ENCODE results near the gene ZBED3.

Gene ZBED3

DNA sequence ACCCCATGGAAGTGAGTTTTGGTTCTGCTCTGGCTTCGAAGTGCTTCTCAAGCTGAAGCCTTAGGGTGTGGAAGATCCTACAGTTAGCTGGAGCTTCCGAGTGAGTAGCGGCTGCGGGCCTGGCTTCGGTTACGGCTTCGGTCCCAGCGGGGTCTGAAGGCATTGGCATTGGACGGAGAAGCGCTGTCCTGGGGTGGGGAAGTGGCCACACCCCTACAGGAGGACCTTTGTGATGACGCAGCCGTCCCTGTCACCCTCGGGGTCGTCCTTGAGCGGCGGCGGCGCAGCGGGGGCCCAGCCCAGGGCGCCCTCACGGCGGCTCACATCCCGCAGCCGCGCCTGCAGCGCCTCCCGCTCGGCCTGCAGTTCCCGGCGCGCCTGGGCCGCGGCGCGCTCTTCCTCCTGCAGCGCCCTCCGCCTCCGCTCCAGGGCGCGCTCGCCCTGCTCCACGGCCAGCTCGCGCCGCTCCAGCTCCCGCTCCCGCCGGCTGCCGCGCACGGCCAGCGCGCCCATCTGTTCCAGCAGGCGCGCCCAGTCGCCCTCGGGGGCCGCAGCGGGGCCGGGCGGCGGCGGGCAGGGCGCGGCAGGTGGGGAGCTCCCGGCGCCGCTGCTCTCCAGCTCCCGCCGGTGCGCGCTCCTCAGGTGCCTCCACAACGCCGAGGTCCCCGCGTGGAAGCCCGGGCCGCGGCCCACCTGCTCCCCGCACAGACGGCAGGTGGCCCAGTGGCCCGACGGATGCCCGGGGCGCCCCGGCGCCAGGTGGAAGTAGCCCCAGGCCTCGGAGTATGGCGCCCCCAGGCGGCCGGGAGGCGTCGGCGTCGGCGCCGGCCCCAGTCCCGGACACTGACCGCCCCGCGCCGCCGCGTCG, 9.9 kb downstream of the ZBED3 start:
- DNase-seq (ENCODE audit: low read depth): no peak

DNA sequence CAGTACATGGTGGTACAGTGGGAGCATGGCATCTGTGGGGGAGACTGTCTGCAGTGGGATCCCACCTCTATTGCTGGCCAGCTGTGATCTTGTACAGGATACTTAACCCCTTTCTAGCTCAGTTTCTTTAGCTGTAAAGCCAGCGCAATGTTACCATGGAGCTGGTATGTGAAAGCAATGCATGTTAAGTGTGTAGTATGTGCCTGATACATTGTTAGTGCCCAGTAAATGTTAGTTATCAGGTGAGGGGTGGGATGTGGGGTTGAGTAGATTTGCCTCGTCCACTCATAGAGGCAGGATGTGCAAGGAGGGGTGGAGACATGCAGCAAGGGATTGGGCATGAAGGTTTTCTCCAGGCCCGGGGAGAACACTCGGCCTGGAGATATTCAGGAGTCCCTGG, 12.3 kb downstream of the ZBED3 start:
- DNase-seq (ENCODE audit: low read depth): no peak

DNA sequence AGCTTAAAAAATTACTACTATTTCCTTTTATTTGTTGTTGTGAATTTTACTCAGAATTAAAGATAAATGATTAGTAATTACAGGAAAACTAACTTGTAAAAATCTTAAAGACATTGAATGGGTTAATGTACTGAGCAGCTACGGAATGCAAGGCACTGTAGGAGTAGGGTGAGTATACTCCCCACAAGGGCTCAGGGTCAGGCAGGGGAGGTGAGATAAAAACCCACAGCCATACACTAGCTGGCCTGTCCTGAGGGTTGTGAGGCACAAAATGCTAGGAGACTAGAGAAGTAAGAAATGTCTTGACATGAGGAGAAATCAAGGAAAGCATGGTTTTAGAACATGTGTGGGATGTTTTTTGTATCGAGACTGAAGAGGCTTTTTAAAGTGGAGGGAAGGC, 13.4 kb downstream of the ZBED3 start:
- no peak for DNase-seq (ENCODE audit: low read depth)

DNA sequence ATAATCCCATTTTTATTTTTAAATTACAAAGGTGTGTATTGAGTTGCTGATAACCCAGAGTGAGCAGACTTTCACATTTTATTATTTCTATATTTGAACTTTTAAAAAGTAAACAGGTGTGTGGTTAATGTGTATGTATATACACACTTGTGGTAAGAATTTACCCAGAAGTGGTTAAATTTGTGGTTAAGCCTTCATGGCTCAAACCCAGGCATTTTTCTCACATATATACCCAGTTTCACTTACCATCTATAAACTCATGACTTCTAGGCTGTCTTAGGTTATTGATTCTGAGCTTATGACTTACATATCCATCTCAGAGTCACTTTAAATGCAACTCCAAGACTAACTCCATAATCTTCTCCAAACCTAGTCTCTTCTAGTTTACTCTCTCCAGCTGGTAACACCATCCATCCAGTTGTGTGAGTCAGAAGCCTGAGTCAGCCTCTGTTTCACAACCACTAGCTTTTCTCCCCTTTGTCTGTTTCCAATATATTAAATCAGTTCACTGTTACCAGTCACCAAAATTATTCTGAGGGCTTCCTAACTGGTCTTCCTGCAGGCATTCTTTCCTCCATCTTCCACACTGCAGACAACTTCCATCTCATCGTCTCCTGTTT, 20.2 kb downstream of the ZBED3 start:
- DNase-seq (ENCODE audit: low read depth): no peak

DNA sequence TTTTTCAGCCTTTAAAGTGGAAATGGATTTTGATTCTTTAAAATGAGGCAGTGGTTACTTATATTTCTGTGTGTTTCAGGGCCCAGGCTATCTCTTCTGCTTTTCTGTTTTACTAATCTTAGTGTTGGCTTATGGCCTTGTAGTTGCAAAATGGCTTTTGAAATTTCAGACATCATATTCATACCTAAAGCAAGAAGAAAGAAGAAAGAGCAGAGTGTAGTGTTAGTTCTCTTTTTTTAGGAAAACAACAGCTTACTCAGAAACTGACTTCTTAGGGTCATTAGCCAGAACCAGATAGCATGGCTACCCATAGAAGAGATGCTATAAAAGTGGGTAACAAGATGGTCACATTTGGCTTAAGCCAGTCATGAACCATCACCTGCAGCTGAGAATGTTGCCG, 20.9 kb downstream of the ZBED3 start:
- DNase-seq (ENCODE audit: low read depth): no peak

DNA sequence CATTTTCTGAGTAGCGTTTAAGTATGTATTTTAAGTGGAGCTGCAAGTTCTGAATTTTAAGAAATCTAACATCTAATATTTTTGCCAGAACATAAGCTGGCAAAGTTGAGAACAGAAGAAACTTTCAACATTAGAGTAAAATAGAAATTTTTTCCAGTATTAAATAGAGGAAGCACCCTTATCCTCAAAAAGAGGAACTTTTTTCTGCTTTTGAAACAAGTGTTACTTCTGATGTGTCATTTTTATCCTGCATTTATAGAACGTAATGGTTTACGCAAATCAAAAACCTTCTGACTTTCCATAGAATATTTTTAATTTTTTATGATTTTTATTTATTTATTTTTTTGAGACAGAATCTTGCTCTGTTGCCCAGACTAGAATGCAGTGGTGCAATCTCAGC, 21.8 kb downstream of the ZBED3 start:
- no peak for DNase-seq (ENCODE audit: low read depth)

DNA sequence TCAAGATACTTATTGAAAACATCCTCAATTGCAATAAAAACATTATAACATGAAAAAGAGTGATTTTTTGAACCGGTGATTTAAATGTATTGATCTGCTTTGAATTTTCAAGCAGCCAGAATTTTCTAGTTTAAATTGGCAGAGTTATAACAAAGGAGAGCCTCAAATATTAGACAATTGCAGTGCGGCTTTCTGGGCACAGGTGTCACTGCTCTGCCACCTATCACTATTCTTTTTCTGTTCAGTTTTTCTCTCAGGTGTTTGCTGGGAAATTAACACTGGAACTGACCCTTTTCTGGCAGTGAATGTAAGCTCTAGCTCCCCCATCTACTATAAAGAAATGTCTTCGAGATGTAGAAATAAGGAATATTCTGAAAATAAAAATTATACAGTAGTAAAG, 23.0 kb downstream of the ZBED3 start:
- DNase-seq (ENCODE audit: low read depth): no peak

DNA sequence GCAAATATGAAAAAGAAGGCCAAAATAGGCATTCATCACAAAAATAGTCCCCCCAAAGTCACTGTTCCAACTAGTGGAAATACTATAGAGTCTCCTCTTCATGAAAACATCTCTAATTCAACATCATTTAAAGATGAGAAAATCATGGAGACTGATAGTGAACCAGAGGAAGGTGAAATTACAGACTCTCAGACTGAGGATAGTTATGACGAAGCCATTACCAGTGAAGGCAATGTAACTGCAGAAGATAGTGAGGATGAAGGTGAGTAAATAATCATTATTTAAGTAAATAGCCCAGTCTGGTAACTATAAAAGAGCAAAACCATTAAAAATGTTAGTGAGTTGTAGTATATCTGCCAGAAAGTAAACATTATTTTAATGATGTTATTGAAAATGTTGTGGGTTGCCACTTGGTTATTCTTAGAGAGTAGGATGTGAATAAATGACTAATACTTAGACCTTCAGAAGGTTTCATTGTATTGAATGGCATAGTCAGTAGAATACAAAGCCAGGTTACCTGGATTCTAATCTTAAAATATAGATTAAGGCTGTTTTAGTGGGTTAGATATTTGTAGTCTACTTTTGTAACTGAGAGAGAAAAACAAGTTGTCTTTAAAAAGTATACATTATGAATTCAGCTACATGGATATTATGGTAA, 40.5 kb downstream of the ZBED3 start:
- no peak for DNase-seq (ENCODE audit: low read depth)

DNA sequence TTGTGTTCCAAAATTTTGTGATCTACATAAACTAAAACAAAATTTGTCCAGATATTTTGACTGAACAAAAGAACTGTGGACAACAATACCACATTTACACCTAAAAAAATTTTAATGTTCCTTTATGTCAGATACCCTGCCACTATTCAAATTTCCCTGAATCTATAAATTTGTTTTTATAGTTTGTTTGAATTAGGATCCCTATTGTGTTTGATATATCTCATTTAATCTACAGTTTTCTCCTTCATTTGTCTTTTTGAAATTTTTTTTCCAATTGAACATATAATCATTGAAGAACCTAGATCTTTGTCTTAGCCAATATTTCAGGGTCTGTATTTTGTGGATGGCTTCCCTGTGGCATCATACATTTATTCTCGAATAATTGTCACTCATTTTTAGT, 51.1 kb downstream of the ZBED3 start:
- no peak for DNase-seq (ENCODE audit: low read depth)

DNA sequence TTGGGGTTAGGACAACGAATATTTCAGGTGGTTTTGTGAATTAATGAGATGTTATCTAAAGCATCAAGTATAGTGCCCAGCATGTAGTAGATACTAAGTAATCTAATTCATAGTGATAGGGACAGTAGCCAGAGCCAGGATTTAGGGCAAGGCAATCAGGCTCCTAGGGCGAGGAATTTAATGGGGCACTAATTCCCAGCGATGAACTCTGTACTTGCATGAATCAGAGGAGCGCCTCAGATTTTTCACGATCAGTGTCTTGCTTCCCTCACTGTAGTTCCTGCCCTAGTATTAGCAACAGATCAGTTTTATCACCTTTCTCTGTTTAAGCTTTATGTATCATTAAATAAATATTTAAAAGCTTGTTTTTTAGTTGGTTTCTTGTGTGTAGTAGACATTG, 53.7 kb downstream of the ZBED3 start:
- no peak for DNase-seq (ENCODE audit: low read depth)

DNA sequence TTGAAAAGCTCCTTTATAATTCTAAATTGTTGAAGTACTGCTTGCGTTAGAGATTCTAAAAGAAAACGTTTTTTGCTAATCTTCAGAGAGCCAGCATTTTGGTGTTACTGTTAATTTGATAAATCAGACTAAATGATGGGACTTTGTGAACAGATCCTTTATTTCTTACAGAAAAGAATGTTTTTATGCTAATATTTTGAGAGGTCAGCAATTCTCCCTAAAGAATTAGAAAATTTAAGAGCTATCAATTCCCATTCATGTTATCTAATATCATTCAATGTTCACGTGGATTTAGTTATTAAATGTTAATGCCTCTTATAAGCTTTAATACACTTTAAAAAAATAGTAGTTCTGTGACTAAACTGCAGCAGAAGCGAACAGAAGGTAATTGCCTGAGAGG, 54.5 kb downstream of the ZBED3 start:
- no peak for DNase-seq (ENCODE audit: low read depth)

DNA sequence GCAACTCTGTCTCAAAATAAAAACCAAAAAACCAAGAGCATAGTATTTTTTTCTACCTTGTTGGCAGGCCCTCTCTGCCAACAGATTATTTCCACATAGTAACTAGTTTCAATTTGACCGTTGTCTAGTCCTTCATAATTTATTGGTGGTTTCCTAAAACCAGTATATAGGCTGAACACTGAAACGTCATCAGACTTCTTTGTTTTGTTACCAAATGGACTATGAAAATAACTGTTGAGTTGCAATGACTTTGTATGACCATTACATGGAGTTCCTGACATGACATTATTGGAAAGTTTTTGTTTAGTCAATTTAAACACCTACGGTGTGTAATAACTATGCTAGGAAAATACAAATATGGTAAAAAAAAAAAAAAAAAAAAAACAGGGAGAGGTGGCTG, 55.2 kb downstream of the ZBED3 start:
- DNase-seq (ENCODE audit: low read depth): no peak

DNA sequence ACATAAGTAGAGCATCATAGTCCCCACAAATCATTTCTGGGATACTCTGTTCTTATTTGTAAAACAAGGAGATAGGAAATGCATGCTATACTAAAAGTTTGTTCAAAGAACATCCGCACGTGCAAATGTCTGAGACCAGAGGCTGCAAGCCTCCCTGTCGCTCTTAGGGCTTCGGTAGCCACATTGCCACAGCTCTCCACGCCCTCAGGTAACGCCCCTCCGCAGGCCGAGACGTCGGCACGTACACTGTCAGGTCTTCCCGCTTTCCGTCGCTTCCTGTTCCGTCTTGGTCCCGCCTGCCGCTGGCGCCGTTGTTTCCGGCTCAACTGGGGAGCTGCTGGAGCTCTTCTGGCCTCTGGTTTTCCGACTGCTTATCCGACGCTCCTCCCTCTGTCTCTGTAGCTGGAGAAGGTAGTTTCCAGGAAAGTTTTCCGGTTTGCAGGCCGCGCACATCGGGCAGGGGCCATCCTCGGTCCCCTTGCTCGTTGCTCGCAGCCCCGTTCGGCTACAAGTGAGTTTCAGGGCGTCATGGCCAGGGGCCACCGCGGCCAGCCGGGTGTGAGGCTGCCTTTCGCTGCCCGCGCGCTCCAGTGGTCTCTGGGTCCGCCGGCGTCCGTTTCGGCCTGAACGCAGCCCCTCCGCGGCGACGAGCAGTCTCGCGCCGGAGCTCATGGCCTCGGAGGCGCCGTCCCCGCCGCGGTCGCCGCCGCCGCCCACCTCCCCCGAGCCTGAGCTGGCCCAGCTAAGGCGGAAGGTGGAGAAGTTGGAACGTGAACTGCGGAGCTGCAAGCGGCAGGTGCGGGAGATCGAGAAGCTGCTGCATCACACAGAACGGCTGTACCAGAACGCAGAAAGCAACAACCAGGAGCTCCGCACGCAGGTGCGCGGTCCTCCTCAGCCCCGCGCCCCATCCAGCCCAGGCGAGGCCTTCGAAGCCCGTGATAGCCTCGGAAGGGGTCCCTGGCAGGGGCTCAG, 56.7 kb downstream of the ZBED3 start, which contains the start of gene AGGF1:
AGGF1 (plus strand) TSS at position 308 of the 975 bp plus-strand sequence; CDS start at position 671, 363 bp downstream.
- peak; percentile 83 for DNase-seq (ENCODE audit: low read depth)

DNA sequence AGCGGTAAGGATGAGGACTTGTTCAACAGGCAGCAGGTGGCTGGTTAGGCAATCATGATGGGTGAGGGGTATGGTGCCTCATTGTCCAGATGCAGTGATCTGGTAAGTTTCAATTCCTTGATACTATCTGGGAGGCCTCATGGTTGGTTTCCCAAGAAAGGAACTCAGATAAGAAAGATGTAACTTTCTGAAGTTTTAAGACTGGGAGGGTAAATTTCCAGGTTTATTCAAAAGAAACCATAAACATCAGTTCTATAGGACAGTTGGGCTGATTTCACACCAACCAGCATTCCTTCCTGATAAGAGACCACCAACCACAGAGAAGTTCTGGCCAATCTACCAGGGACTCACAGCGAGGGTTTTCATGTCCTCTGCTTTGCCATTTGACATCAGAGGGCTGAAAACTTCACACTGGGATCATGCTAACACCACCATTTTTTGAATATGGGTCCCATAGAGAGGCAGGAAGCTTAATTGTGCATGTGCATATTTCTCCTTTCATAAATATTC, 57.7 kb downstream of the ZBED3 start:
- no peak for DNase-seq (ENCODE audit: low read depth)

DNA sequence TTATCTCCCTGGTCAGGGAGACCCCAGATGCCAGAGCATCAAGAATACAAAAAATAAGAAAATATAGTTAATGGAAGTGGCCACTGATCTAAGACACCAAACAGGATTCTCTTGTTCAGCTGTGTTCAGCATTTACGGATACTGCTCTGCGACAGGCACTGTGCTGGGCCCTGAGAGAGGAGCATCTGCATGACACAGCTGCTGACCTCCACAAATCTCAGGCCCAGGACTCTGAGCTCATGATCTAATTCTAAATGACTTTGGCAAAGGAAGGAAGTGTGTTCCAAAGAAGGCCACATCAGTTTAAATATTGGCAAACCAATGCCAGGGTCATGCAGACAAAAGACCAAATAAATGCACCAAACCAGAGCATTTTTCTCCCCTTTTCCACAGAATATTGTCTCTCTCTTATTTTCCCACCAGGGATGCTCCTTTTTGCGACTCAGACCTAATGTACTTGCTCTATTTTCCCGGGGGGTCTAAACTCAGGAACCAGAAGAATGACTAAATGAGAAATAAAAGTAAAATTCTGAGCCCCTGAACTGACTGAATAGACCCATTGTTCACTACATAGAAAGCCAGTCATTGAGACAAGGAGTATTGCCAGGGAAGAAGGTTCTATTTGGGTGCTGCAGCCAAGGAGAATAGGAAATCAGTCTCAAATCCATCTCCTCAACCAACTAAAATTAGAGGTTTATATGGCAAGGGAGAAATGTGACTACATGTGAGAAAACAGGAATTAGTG, 58.3 kb downstream of the ZBED3 start:
- no peak for DNase-seq (ENCODE audit: low read depth)

DNA sequence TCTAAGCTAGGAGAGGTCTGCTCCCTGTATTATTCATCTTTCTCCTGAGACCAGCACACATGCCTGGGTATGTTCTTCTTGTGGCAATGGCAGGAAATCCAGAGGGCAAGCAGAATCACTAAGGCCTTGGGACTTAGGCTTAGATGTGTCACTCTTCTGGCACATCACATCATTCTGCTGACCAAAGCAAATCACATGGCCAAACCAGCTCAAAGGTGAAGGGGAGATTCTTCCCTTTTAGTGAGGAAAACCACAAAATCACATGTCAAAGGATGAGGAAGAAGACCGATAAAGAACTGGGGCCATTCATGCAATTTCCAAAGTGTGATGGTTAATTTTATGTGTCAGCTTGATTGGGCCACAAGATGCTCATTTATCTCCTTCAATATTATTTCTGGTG, 62.6 kb downstream of the ZBED3 start:
- DNase-seq (ENCODE audit: low read depth): no peak

DNA sequence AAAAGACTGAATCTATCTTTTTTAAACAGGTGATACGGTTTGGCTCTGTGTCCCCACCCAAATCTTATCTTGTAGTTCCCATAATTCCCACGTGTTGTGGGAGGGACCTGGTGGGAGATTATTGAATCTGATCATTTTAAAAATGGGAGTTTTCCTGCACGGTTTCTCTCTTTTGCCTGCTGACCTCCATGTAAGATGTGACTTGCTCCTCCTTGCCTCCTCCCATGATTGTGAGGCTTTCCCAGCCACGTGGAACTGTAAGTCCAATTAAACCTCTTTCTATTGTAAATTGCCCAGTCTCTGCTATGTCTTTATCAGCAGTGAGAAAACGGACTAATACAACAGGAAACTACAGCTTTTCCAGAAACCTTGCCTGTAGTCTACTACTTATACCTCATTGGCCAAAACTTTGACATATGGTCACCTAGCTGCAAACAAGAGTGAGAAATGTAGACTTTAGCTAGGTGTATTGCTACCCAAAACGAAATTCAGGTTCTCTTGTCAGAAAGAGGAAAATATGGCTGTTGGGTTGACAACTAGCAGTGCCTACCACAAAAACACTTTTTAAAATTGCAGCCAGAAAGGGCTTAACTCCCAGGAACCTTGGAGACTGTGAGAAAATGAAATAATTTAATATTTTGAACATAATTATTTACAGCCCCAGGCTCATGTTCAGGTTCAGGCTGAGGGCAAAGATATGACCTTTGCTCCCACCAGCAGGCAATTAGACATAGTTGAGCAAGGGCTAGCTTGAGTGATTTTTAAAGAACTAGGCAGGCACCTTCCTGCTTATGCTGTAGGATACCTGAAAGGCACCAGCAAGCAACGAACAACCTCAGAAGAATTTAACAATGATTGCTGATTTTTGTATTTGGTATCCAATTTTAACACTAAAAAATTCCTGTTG, 64.3 kb downstream of the ZBED3 start:
- no peak for DNase-seq (ENCODE audit: low read depth)

Measured in stimulated activated CD8-positive, alpha-beta memory T cell treated with anti-CD3 and anti-CD28 coated beads, Interleukin-12 subunit alpha, Interleukin-12 subunit beta, amount 100 ng/mL, for 1 hour (primary cell).